HEK293T (cell line): ENCODE data around the gene TAOK2.

Source experiments
- BHLHE40 ChIP-seq: fragments of 450-650 bp; IDR thresholded peaks from 2 replicates; pipeline ENCODE4 v1.6.1; 2016; ENCODE audit warnings: mild to moderate bottlenecking, moderate library complexity, borderline replicate concordance
- ELF4 ChIP-seq: fragments of 450-650 bp; IDR thresholded peaks from 2 replicates; pipeline ENCODE4 v1.6.1; 2017; ENCODE audit warnings: antibody characterized with exemption
- FOXA1 ChIP-seq: fragments of 450-650 bp; IDR thresholded peaks from 2 replicates; pipeline ENCODE4 v1.6.1; 2016; ENCODE audit warnings: mild to moderate bottlenecking
- FOXK2 ChIP-seq: fragments of 450-650 bp; IDR thresholded peaks from 2 replicates; pipeline ENCODE4 v1.6.1; 2016; ENCODE audit warnings: mild to moderate bottlenecking
- FOXM1 ChIP-seq: fragments of 450-650 bp; IDR thresholded peaks from 2 replicates; pipeline ENCODE4 v1.6.1; 2017; ENCODE audit warnings: mild to moderate bottlenecking, borderline replicate concordance
- L3MBTL2 ChIP-seq: fragments of 450-650 bp; conservative IDR thresholded peaks from 2 replicates; pipeline ENCODE4 v1.6.1; 2016; ENCODE audit warnings: mild to moderate bottlenecking
- PKNOX1 ChIP-seq: fragments of 450-650 bp; IDR thresholded peaks from 2 replicates; pipeline ENCODE4 v1.6.1; 2016
- SP1 ChIP-seq: fragments of 450-650 bp; IDR thresholded peaks from 2 replicates; pipeline ENCODE4 v1.6.1; 2017
- SUZ12 ChIP-seq: fragments of 450-650 bp; IDR thresholded peaks from 2 replicates; pipeline ENCODE4 v1.6.1; 2016; ENCODE audit warnings: mild to moderate bottlenecking
- TARDBP ChIP-seq: fragments of 450-650 bp; IDR thresholded peaks from 2 replicates; pipeline ENCODE4 v1.6.1; 2016
- ZNF384 ChIP-seq: fragments of 450-650 bp; IDR thresholded peaks from 2 replicates; pipeline ENCODE4 v1.6.1; 2016

- TF ChIP-seq FOXM1: no peak
- no peak for TF ChIP-seq L3MBTL2
- TF ChIP-seq BHLHE40: no peak
- no peak for TF ChIP-seq SP1
- no peak for TF ChIP-seq SUZ12
- TF ChIP-seq PKNOX1: no peak
- no peak for TF ChIP-seq FOXA1
- no peak for TF ChIP-seq FOXK2
- TF ChIP-seq TARDBP: no peak
- no peak for TF ChIP-seq ELF4
- no peak for TF ChIP-seq ZNF384
Observed at GRCh38 chr16:30018731-30019158, 45.1 kb downstream of the TAOK2 start.
